K562 (cell line): ENCODE results near the gene PNRC2. TPM values are rescaled to one million over a fixed set of nuclear protein-coding genes. Genes with fewer than 3 reads are reported as not detected.

Source experiments
- ATAC-seq: fragments of 200-7000 bp; cut with Tn5 transposase; 3 replicates; pipeline ENCODE4 v1.9.1; 2020; ENCODE audit warnings: moderate library complexity
- BruUV-seq: library from RNA; stranded (reverse); fragments of 400-500 nt; replicated peaks from 2 replicates; lab custom pipeline; 2021; lab: Mats Ljungman, UMichigan
- CTCF ChIA-PET: fragments of 300-600 bp; formaldehyde crosslinking; extraction: SDS; loops from one replicate; lab custom pipeline; 2021; ENCODE audit warnings: low intra/inter-chr PET ratio; lab: Yijun Ruan, JAX
- POLR2A ChIA-PET: fragments of 300-600, 350-650 bp; sonication (Branson Sonifier 250); formaldehyde crosslinking; extraction: SDS; loops from one replicate; lab custom pipeline; 2021; ENCODE audit warnings: antibody characterized with exemption, inconsistent platforms; lab: Yijun Ruan, JAX
- DNase-seq, 4 experiments: peaks; one replicate each; pipeline versions ENCODE4 v3.0.0 to v3.0.0-alpha.2; 2011 to 2018; ENCODE audit warnings: low spot score in 3 of 4, mixed read lengths in 3 of 4; ENCODE audit errors: extremely low read depth in 1 of 4
- FAIRE-seq: peaks from 2 replicates; lab custom pipeline; 2011; peaks lifted over from hg19 to GRCh38; lab: Jason Lieb, UNC
- H2AFZ ChIP-seq: 2 replicates; pipeline ENCODE4 v1.6.0; 2011; ENCODE audit warnings: low read depth, low read length, control low read depth, inconsistent platforms
- H3K27ac ChIP-seq: fragments of 200-600 bp; 3 replicates; pipeline ENCODE4 v1.8.0; 2011; ENCODE audit warnings: low read depth, mild to moderate bottlenecking, control low read depth, inconsistent platforms, low read length, moderate library complexity, mixed read lengths; ENCODE audit errors: extremely low read depth
- H3K27me3 ChIP-seq, 2 experiments: fragments of 300-600 bp in 1 of 2; 2 replicates in 1 of 2; 3 replicates in 1 of 2; pipeline versions ENCODE4 v1.6.0 to v1.8.0; 2011; ENCODE audit warnings: inconsistent platforms in 2 of 2, low read length in 2 of 2, mild to moderate bottlenecking in 1 of 2, mixed read lengths in 1 of 2, moderate library complexity in 1 of 2; ENCODE audit not compliant: control insufficient read depth in 2 of 2, insufficient read depth in 2 of 2
- H3K36me3 ChIP-seq: fragments of 300-600 bp; 3 replicates; pipeline ENCODE4 v1.8.0; 2011; ENCODE audit warnings: mild to moderate bottlenecking, low read length, inconsistent platforms; ENCODE audit not compliant: control insufficient read depth, insufficient read depth
- H3K4me1 ChIP-seq, 2 experiments: fragments of 200-600 bp in 1 of 2; replicated peaks in 1 of 2; 2 replicates in 1 of 2; 3 replicates in 1 of 2; pipeline versions ENCODE4 v1.5.1 to v1.8.0; 2011; ENCODE audit warnings: inconsistent platforms in 2 of 2, low read length in 2 of 2, mild to moderate bottlenecking in 1 of 2, mixed read lengths in 1 of 2, moderate library complexity in 1 of 2; ENCODE audit not compliant: control insufficient read depth in 2 of 2, insufficient read depth in 2 of 2
- H3K4me2 ChIP-seq: 2 replicates; pipeline ENCODE4 v1.6.1; 2011; ENCODE audit warnings: low read length, control low read depth, inconsistent platforms, mixed read lengths; ENCODE audit not compliant: insufficient read depth
- H3K4me3 ChIP-seq: fragments of 200-600 bp; sonication (generic), shearing (Covaris generic); 2 replicates; pipeline ENCODE4 v1.5.1; 2016; ENCODE audit warnings: control low read depth, inconsistent platforms
- H3K79me2 ChIP-seq: fragments of 200-600 bp; 3 replicates; pipeline ENCODE4 v1.8.0; 2011; ENCODE audit warnings: low read length, inconsistent platforms; ENCODE audit not compliant: control insufficient read depth, insufficient read depth
- H3K9ac ChIP-seq, 2 experiments: 2 replicates each; pipeline versions ENCODE4 v1.6.0 to v1.6.1; 2011; ENCODE audit warnings: low read depth in 2 of 2, low read length in 2 of 2, control low read depth in 1 of 2, inconsistent platforms in 1 of 2, mild to moderate bottlenecking in 1 of 2, mixed read lengths in 1 of 2; ENCODE audit not compliant: insufficient read depth in 1 of 2
- H3K9me1 ChIP-seq: one replicate; pipeline ENCODE4 v1.6.0; 2011; ENCODE audit warnings: inconsistent platforms, mild to moderate bottlenecking, low read length, moderate library complexity; ENCODE audit not compliant: control insufficient read depth, insufficient read depth
- H3K9me3 ChIP-seq: replicated peaks from 2 replicates; pipeline ENCODE4 v1.5.1; 2011; ENCODE audit warnings: low read depth, low read length, inconsistent platforms; ENCODE audit not compliant: control insufficient read depth, insufficient read depth
- H4K20me1 ChIP-seq: replicated peaks from 2 replicates; pipeline ENCODE4 v1.6.1; 2011; ENCODE audit warnings: low read length, inconsistent platforms, mixed read lengths; ENCODE audit not compliant: control insufficient read depth, insufficient read depth
- ATF2 ChIP-seq: sonication (generic); formaldehyde crosslinking; IDR thresholded peaks from 2 replicates; pipeline ENCODE4 v1.8.1; 2022; ENCODE audit warnings: missing genetic modification reagents
- CBFA2T2 ChIP-seq: fragments of 450-650 bp; conservative IDR thresholded peaks from 2 replicates; pipeline ENCODE4 v1.6.1; 2017; ENCODE audit warnings: mild to moderate bottlenecking
- CHD1 ChIP-seq: fragments of 200-600 bp; sonication (generic); IDR thresholded peaks from one replicate; pipeline ENCODE4 v1.6.1; 2012; ENCODE audit warnings: mild to moderate bottlenecking, moderate library complexity, low read length, inconsistent platforms
- DIDO1 ChIP-seq: fragments of 450-650 bp; IDR thresholded peaks from 2 replicates; pipeline ENCODE4 v1.6.1; 2016; ENCODE audit warnings: low read depth, missing biosample characterization, missing genetic modification characterization
- ERF ChIP-seq: fragments of 450-650 bp; formaldehyde crosslinking; IDR thresholded peaks from 2 replicates; pipeline ENCODE4 v1.4.0; 2020; ENCODE audit warnings: mild to moderate bottlenecking, mixed read lengths
- GTF2A2 ChIP-seq: IDR thresholded peaks from 2 replicates; pipeline ENCODE4 v1.6.1; 2016; ENCODE audit warnings: mild to moderate bottlenecking, missing genetic modification characterization, missing compliant biosample characterization
- HNRNPUL1 ChIP-seq: fragments of 200-400 bp; formaldehyde crosslinking; IDR thresholded peaks from 2 replicates; pipeline ENCODE4 v1.6.1; 2017; ENCODE audit warnings: low read length
- MITF ChIP-seq: IDR thresholded peaks from 2 replicates; pipeline ENCODE4 v1.6.1; 2014; ENCODE audit warnings: antibody characterized with exemption
- MXD1 ChIP-seq: fragments of 250-450 bp; sonication (Bioruptor Pico); IDR thresholded peaks from 2 replicates; pipeline ENCODE4 v1.8.0; 2021; ENCODE audit warnings: borderline replicate concordance, mild to moderate bottlenecking, moderate library complexity; ENCODE audit not compliant: poor library complexity, severe bottlenecking
- RAD21 ChIP-seq, 2 experiments: fragments of 250-450 bp in 1 of 2; fragments of 450-650 bp in 1 of 2; sonication (Bioruptor Pico) in 1 of 2; formaldehyde crosslinking in 1 of 2; IDR thresholded peaks in 1 of 2; conservative IDR thresholded peaks in 1 of 2; 2 replicates each; pipeline versions ENCODE4 v1.4.0 to v1.8.0; 2020 to 2022; ENCODE audit warnings: mild to moderate bottlenecking in 2 of 2, moderate library complexity in 1 of 2
- STAT5A ChIP-seq: IDR thresholded peaks from 2 replicates; pipeline ENCODE4 v1.6.1; 2012; ENCODE audit warnings: low read length, inconsistent platforms, borderline replicate concordance
- STAT5B ChIP-seq: fragments of 250-450 bp; sonication (Bioruptor Pico); IDR thresholded peaks from 2 replicates; pipeline ENCODE4 v1.8.0; 2021; ENCODE audit warnings: mild to moderate bottlenecking, inconsistent platforms
- TFE3 ChIP-seq: fragments of 450-650 bp; formaldehyde crosslinking; IDR thresholded peaks from 2 replicates; pipeline ENCODE4 v1.4.0; 2020; ENCODE audit warnings: mild to moderate bottlenecking, mixed read lengths
- ZNF316 ChIP-seq: fragments of 450-650 bp; IDR thresholded peaks from 2 replicates; pipeline ENCODE4 v1.6.1; 2016
- ZNF586 ChIP-seq: fragments of 450-650 bp; formaldehyde crosslinking; conservative IDR thresholded peaks from 2 replicates; pipeline ENCODE4 v1.4.0; 2020; ENCODE audit warnings: mild to moderate bottlenecking, moderate library complexity
- WGBS: fragments of 100-300 bp; shearing (Covaris generic); methylation state at CpG from one replicate; pipeline ENCODE4 v1.1.6; 2016; ENCODE audit warnings: low coverage, mixed read lengths; ENCODE audit not compliant: insufficient coverage; ENCODE audit errors: missing lambda C conversion rate; 5-methylcytosine and 5-hydroxymethylcytosine counted together
- in situ Hi-C: fragments of 300-500 bp; cut with MboI; formaldehyde crosslinking; loops from 4 replicates; pipeline ENCODE4 v1.15.0; 2018; ENCODE audit warnings: inconsistent platforms, mixed read lengths
- intact Hi-C: fragments of 100-400 bp; cut with micrococcal nuclease; formaldehyde crosslinking; loops from 2 replicates; pipeline ENCODE4 v1.14.2; 2022
- polyA plus RNA-seq, 8 experiments: library from polyadenylated mRNA; depleted of rRNA in 4 of 8; stranded (reverse) in 5 of 8; unstranded in 3 of 8; fragments of >200 nt; fragmentation: Nextera tagmentation in 2 of 8; fragmentation: Illumina TruSeq in 1 of 8; extraction: Ambion mirVana in 2 of 8; extraction: Trizol in 1 of 8; gene quantifications; 2 replicates each; pipeline versions ENCODE4 v1.2.1 to v1.2.3, GENCODE V29; 2011 to 2014; ENCODE audit warnings: inconsistent platforms in 1 of 8, missing spikeins in 1 of 8
- total RNA-seq, 7 experiments: library from RNA; depleted of rRNA in 6 of 7; stranded (reverse); fragments of >200 nt in 6 of 7; fragmentation: Illumina TruSeq in 2 of 7; extraction: Trizol in 2 of 7; gene quantifications; 2 replicates each; pipeline versions ENCODE4 v1.2.1 to v1.2.3, GENCODE V29; 2011 to 2021; ENCODE audit warnings: low replicate concordance in 1 of 7

PNRC2 gene
- total and polyA plus RNA-seq, 9 of the 15 experiments (the other 6 are each of a cell fraction or from before 2014, with no cell fraction given) = 127 to 303 (median 203) TPM

- no peak overlapping the region for H2AFZ ChIP-seq
- no peak overlapping the region for H3K4me2 ChIP-seq
- no peaks in the 10 kb centered on the region for H3K9me3 ChIP-seq
- peaks cover 34 to 41% of the 10 kb centered on the region in 2 experiments for H3K4me1 ChIP-seq
- no peaks in the 10 kb centered on the region for H4K20me1 ChIP-seq
- H3K36me3 ChIP-seq = no peaks in the 10 kb centered on the region
- H3K4me3 ChIP-seq = no peak overlapping the region
- H3K9ac ChIP-seq = no peak overlapping the region
- FAIRE-seq = no peak
- no TSS peak for BruUV-seq
- H3K79me2 ChIP-seq = no peaks in the 10 kb centered on the region
- in situ Hi-C loops = no loop called here
- intact Hi-C loops = no loop called here
- TF ChIP-seq MXD1 (CRISPR knock-in tag) = no peak
- TF ChIP-seq CBFA2T2 = no peak
- no peak for TF ChIP-seq STAT5A
- no peak for TF ChIP-seq MITF
- TF ChIP-seq RAD21 (CRISPR knock-in tag; conservative IDR thresholded peaks at IDR 0.05 in 1 of 2, IDR thresholded peaks at IDR 0.05 in 1 of 2) = no peak
- no peak for TF ChIP-seq ZNF316
- TF ChIP-seq HNRNPUL1 = no peak
- no peak for TF ChIP-seq CHD1
- TF ChIP-seq ZNF586 (CRISPR knock-in tag) = no peak
- TF ChIP-seq GTF2A2 (tag) = no peak
- no peak for TF ChIP-seq ERF (CRISPR knock-in tag)
- TF ChIP-seq TFE3 (CRISPR knock-in tag) = no peak
- no peak for TF ChIP-seq STAT5B (CRISPR knock-in tag)
- TF ChIP-seq DIDO1 (tag) = no peak
- TF ChIP-seq ATF2 = no peak
- ChIA-PET POLR2A (interaction anchor here (0.6 to 1.8 kb wide), 6 partner anchors 10 to 132 kb away, joined by 3 to 8 read pairs (median 4); partner anchors contain the start of gene PITHD1), CTCF (interaction anchor here (0.6 kb wide), 1 partner anchor 800 kb away, joined by 3 read pairs; no protein-coding TSS in a partner anchor)
- no peaks in the 10 kb centered on the region for H3K27me3 ChIP-seq
- no peak for ATAC-seq
- no peaks in the 10 kb centered on the region for H3K9me1 ChIP-seq
- H3K27ac ChIP-seq = no peak overlapping the region
- WGBS = 84% methylated on average over 8 of the region's 8 CpGs
- no peak for DNase-seq
Measured at GRCh38 chr1:23910144-23910543, 49.5 kb upstream of the PNRC2 start.
